GM21619 (cell line): ENCODE measurements around the gene LRRC49.
"Not testable (repeated sequence)": the region's sequence is repeated elsewhere in the genome, so short reads cannot be mapped to it uniquely, and the experiment has no call there.

Source experiments
- ATAC-seq: cut with Tn5 transposase; IDR thresholded peaks from one replicate; pipeline ENCODE4 v1.9.1; 2021; ENCODE audit not compliant: unreplicated experiment

Gene LRRC49

DNA sequence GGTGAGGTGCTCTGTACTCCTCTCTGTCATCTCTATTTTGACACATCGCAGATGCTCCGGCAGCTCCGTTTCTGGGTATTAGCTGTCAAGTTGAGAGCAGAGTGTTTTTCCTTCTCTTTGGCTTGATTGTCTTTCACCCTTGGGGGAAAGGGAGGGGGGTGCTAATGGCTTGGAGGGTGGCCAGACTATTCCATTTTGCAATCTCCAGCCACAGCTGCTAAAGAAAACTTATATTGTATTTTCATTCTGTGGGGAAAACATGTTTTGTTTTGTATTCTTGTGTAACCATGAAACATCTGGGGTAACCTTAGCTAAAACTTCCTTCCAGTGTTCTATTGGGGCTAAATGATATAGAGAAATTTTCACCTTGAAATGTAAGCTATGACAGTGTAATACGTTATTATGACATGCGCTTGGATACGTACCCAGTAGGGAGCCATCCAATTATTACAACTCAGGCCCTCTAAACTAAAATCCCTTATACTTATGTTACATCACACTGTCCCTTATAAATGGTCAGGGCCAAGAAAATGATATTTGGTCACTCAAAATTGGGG lies 24.6 kb upstream of the LRRC49 start:
- ATAC-seq = no peak

DNA sequence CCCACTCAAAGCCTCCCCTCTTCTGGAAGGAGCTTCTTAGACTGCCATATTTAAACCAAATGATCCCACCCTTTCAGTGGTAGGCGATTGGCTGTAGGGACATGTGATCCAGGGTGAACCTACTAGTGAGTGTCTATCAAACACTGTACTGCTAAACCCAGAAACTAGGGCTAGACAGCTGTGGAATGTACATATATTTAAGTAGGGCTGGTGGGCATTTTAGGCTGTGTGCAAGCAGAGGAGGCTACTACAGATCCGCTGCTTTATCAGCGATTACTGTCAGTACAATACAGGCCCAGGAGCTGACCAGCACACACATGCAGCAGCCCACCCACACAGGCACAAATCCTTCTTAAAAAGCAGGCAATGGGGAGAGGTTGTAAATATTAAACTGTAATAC lies 23.3 kb upstream of the LRRC49 start:
- ATAC-seq = no peak

DNA sequence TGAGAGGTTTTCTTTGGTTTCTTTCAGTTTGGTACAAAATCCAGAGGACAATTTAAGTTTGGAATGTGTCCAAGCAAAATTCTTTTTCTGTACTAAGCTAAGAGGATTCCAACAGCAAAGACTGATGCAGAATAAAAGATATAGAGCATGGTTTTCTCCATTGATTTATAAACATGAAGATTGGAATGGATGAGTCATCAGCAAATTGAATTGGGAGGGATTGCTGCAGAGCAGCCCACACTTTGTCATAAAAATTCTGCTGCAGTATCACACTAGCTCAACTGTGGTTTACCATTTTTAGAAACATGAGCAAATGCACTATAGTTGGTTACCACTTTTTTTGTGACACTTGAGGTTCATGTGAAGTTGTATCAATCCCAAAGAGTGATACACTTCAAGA lies 22.6 kb upstream of the LRRC49 start:
- ATAC-seq = no peak

DNA sequence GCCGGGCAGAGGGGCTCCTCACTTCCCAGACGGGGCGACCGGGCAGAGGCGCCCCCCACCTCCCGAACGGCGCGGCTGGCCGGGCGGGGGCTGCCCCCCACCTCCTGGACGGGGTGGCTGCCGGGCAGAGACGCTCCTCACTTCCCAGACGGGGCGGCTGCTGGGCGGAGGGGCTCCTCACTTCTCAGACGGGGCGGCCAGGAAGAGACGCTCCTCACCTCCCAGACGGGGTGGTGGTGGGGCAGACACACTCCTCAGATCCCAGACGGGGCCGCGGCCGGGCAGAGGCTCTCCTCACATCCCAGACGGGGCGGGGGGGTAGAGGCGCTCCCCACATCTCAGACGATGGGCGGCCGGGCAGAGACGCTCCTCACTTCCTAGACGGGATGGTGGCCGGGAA lies 21.1 kb upstream of the LRRC49 start:
- not testable (repeated sequence) for ATAC-seq

DNA sequence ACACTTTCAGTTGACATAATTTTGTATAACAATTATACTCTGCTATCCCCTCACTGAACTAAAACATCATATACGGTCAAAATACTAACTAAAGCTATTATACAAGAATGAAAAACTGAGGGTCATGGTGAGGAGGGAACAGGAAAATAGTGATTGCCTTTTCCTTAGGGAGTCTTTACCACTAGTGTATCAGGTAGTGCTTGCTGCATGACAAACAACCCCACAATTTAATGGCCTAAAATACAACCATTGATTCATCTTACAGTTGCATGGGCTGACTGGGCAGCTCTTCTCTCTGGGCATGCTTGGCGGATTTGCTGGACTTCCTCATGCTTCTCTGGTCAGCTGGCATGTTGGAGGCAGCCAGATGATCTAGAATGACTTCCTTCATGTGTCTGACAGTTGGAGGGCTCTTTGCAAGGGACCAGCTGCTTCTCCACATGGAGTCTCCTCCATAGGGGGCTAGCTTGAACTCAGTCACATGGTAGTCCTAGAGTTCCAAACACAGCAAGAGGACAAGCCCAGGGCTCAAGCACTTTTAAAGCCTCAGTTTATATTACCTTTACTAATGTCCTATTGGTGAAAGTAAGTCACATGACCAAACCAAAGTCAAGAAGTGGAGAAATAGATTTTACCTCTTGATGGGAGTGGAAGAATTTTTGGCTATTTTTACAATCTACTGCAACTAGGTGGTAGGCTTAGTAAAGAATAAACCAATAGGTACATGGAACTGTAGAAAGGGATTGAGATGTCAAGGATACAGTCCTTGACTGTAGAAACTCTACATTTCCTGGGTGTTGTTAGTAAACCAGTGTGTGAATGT lies 19.2 kb upstream of the LRRC49 start:
- ATAC-seq = no peak

DNA sequence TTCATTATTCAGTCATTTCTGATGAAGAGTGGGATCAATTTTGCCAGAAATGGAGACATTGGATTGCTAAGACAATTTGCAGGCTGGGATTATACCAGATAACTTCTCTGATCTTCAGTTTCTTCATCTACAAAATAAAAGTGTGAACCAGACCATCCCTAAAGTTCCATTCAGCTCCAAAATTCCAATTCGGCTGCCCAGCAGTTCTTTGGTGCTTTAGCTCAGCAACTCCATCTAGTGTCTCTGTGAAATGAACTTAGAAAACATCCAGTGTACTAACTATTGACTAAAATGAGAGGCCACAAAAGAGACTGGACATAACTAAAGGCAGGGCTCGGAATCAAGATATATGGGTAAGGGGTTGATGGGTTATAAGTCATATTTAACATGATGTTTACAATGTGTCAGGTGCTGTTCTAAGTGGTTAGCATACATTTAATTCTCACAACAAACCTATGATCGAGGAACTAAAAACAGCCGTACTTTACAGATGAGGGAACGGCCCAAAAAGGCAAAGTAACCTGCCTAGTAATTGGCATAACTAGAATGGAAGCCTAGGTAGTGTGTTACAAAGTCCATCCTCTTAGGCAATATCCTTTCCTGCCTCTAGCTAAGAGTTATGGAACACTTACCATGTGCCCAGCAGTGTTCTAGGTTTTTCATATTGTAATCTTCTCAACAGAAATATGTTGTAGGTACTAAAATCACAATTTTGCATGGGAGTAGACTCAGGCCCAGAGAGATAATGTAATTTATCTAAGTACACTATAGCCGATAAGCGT lies 17.4 kb upstream of the LRRC49 start:
- ATAC-seq = no peak

DNA sequence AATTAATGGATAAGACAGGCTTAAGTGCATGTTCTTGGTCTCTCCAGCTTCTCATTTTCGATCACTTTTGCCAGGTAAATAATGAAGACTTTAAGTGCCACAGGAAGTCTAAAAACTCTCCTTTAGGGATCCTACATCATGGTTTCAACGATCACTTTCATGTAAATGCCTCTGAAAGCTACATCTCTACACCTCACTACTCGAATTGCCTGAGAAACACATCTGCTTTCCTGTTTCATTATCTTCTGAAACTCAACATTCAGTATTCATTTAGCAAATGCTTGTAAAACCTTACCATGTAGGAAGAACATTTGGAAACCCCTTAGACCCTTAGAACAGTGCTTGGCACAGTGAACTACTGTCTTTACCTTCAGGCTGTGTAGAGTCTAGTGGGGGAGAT lies 16.6 kb upstream of the LRRC49 start:
- no peak for ATAC-seq

DNA sequence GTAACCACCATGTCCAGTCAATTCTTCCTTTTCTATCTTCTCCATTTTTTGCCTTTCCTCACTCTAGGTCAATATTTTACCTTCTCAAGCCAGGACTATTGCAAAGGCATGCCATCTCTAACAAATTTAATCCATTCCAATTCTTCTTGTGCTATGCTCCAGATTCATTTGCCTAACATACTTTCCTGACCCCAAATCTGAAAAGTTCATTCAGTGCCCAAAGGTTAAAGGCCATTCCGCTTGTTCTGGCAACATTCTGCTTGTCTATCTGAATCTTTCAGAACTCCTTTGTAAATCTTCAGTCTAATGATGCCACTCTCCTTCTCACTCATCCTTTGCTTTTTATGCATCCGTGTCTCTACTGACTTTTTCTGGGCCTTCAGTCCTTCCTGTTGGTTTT lies 15.9 kb upstream of the LRRC49 start:
- ATAC-seq = no peak

DNA sequence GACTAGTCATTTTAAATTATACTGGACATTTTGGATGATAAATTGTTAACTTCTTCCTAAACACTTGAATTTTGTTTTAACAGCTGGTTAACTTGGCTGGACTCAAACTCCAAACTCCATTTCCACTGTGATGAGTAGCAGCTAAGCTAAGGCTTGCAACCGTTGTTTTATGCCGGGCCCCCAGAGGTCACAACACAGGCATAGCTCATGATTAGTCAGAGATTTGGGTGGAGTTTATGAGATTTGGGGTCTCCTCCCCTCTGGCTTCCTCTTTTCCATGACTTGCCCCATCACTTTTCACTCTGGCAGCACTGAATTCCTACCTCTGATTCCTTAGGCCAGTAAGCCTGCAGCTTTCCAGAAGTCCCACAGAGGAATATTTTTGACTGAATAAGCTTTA lies 13.2 kb upstream of the LRRC49 start:
- ATAC-seq = no peak

DNA sequence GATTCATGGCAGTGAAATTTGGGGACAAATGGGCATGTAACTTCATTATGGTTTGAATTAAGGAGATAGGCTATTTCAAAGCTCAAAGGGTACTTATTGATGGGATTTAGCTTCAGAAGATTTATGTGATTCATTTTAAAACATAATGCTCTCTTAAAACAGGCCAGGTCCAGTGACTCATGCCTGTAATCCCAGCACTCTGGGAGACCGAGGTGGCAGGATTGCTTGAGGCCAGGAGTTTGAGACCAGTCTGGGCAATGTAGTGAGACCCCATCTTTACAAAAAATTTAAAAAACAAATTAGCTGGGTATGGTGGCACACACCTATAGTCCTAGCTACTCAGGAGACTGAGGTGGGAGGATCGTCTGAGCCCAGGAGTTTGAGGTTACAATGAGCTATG lies 11.8 kb upstream of the LRRC49 start:
- ATAC-seq = no peak

DNA sequence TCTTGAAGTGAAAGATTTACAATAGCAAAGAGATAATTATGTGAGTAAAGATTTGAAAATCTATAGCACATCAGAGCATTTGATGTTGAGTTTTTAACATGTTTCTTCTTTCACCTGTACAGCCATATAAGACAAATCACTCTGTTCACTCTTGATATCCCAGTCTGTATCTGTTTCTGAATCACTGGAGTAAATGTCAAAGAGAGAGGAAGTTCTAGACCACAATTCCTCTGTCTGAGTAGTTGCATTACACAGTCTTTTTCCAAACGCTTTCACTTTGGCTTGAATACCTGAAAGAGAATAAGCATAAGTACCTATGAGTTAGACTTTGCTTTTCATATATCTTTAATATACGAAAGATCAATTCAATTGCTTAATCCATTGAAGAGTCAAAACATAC lies 10.3 kb upstream of the LRRC49 start:
- ATAC-seq = no peak

DNA sequence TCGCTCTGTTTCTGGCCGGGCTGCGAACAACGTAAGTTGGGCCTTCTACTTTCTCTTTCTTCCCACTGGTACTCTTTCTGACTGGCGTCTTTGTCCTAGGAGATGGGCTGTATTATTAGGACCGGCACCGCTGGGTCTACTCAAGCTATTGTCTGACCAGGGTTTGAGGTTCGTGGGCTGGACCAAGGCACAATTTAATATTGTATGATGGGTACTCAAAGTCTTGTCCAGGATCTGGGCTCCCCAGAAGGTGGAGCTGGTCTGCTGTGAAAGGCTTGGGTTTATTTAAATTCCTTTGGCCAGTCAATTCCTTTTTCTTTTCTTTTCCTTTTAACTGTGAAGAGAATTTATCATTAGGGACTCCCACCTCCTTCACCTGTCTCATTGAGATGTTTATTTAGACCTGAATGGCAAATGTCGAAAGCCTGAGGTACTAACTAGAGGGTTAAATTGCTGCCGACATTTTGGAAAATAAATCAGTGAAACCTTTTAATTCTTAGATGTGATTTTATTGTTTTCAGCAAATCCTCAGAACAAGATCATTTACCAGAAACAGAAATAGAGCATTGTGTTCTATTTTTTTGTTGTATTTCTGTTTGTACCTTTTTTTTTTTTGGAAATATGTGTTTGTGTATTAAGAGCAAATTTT lies 410 bp downstream of the LRRC49 start:
- ATAC-seq = peak; percentile 22

DNA sequence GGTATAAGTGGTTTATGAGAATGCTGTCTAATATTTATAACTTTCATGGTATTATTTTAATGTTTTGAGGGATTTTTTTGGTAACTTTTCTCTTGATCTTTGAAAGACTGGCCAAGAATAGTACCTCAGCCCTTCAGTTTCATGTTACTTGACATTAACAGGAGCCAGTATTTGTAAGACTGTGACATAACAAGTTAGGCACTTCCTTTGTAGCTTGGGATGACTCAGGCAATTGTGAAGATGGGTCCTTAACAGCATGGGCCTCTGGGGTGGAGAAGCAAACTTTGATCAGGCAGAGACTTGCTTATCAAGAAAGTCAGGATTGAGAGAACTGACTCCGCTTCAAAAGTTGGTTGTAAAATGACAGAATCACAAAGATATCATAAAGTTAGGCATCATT lies 9.5 kb downstream of the LRRC49 start:
- ATAC-seq = no peak

DNA sequence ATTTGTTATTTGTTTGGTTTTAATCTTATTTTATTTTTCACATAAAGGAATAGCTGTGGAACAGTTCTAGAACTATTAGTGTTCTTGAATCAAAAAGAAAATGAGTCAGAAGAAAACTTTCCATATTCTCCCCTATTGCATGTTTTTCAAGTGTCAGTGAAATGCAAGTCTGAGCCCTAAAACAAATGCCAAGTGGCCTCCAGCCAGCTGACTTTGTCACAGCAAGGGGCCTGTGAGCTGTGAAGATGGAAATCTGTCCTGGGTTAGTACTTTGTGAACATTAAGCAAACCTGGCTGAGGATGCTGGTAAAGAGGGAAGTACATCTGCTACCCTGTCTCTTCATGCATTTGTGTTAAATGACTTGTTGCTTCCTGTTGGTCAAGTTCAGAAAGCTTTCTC lies 14.2 kb downstream of the LRRC49 start:
- no peak for ATAC-seq

DNA sequence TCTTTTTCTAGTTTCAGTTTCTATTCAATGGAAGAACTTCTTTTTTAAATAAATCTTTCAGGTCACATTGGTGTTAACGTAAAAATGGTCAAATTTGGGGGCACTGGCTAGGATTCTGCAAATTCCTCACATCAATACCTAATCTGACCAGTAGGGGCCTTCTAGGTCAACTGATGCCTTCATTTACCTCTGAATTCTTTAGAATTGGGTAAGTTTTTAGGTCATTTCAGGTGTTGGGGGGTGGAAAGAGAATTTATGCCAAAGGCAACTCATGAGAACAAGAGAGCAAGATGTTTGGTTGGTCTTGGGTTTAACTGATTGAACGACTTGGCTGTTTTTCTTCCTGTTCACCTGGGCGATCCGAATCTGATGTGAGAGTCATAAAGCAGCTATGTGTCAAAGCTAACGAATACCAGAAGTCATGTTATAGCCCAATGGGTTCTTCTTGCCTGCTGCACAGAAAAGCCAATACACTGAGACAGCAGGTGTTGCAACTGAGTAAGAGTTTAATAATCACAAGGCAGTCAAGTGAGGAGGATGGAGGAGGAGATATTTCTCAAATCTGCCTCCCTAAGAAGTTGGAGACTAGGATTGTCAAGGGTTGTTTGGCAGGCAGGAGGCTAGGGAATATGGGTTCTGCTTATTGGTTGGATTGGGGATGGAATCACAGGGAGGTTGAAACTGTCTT lies 15.3 kb downstream of the LRRC49 start:
- no peak for ATAC-seq

DNA sequence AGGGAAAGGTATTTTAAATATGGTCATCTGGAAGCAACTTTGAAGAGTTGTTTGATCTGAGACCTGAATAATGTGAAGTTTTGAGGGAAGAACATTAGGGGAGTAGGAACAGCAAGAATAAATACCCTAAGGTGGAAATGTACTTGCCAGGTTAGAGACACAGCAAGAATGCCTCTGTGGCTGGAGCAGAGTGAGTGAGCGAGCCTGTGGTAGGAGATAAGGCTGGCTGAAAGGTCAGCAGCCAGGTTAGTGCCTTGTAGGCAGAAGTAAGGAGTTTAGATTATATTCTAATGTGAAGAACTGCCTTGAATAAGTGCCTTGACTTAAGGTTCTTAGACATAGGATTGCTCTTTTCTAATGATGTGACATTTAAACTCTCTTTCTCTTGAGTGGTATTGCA lies 18.3 kb downstream of the LRRC49 start:
- no peak for ATAC-seq

DNA sequence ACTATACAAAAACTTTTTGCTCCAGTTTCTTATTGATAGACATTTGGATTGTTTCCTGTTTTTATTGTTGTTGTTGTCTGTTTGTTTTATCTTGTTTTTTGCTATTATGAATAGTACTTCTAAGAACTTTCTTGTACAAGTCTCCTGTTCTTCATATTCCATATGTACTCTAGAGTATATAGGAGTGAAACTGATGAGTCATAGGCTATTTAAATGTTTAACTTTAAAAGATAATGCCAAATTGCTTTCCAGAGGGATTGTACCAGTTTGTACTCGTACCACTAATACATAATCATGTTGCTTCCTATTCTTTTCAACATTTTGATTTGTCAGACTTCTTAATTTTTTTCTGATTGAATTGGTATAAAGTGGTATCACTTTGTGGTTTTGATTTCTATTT lies 19.6 kb downstream of the LRRC49 start:
- ATAC-seq = no peak

DNA sequence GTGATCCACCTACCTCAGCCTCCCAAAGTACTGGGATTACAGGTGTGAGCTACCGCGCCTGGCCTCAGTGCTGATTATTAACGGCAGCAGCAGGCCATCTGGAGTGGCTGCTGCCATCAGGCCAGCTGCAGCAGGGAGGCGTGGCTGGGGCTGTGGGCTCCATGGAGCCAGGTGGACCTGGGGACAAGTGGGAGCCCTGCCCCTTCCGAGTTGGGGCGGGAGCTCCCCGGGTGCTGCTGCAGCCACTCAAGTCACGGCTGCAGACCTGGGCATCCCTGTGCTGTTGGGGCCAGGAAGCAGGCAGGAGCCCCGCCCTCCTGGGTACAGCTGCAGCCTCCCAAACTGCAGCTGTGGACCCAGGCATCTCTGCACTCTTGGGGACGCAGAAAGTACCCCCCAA lies 23.9 kb downstream of the LRRC49 start:
- ATAC-seq = no peak

DNA sequence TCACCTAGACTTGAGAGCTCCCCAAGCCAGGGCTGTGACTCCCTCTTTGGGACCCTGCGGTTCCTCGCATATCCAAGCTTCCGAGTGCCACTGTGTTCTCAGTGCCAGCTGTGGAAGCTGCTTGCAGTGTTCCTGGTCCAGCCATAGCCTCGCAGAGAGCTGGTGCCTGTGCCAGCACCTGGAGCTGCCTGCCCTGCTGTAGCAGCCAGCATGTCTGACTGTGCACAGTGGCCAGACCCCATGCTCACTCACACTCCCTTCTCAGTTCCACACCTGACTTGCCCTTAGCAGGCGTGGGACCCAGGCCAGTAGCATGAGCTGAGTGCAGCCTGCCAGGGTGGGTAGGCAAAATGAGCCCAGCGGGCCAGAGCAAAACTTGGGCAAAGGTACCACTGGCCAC lies 25.3 kb downstream of the LRRC49 start:
- no peak for ATAC-seq

DNA sequence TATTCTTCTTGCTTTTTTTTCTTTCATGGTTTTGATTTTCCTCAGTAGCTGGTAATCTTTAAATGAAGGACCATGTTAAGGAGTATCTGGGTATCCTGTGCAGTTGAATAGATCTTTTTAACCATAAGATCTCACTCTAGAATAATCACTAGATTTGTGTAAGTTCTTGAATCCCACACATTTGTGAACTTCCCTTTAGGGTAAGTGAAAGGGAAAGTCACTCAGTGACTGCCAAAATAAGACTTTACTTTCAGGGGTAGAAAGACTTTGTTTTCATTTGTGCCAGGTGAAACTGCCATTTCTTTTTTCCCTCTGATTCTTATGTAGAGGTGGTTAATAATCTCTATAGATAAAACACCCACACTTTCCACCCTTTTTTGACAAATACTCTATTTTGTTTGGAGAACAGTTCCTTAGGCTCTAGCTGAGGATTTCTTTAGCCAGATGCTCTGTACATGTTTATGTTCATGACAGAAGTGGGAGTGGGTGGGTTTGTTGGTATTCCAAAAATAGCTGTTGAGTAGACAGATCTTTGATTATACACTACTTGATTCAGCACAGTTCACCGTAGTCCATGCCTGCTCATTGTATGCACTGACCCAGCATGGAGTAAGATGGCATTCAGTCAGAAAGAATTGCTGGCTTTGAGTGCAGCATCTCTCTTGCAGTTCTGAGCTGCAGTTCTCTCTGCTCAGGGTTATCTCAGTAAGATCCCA lies 28.5 kb downstream of the LRRC49 start:
- no peak for ATAC-seq

DNA sequence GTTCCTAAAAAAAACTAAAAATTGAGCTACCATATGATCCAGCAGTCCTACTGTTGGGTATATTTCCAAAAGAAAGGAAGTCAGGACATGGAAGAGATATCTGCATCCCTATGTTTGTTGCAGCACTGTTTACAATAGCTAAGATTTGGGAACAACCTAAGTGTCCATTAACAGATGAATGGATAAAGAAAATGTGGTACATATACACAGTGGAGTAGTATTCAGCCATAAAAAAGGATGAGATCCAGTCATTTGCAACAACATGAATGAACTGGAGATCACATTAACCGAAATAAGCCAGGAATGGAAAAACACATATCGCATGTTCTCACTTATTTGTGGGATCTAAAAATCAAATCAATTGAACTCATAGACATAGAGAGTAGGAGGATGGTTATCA lies 29.5 kb downstream of the LRRC49 start:
- ATAC-seq = no peak
